ENCODE measurements around the gene MRPL12.
A peak's percentile ranks its signal among the peaks of the same experiment; 100 is the strongest.

The MRPL12 gene

GRCh38 chr17:81723651-81724209, 20.6 kb downstream of the MRPL12 start (continued):
- TF ChIP-seq PRDM10 (tag by site-specific recombination; IDR thresholded peaks at IDR 0.05) (peak; percentile 35; the same call in 1 of the 2 replicates), ZNF239 (tag by site-specific recombination; IDR thresholded peaks at IDR 0.05) (no peak), KLF9 (tag by site-specific recombination; IDR thresholded peaks at IDR 0.05; ENCODE audit: low read depth) (peak; percentile 78), ZNF76 (tag by site-specific recombination; IDR thresholded peaks at IDR 0.05; ENCODE audit: borderline replicate concordance, low read depth) (peak; percentile 36; the same call in 1 of the 2 replicates), ZEB2 (tag by site-specific recombination; IDR thresholded peaks at IDR 0.05) (0 out of 2 replicates have a peak, but pooled peaks have one; percentile 20), KLF1 (tag by site-specific recombination; IDR thresholded peaks at IDR 0.05) (peak; percentile 71), ZNF311 (tag by site-specific recombination; IDR thresholded peaks at IDR 0.05; ENCODE audit: borderline replicate concordance) (no peak), ZNF184 (tag by site-specific recombination; IDR thresholded peaks at IDR 0.05) (no peak), ZXDB (tag by site-specific recombination; IDR thresholded peaks at IDR 0.05) (no peak), ZBTB6 (tag by site-specific recombination; IDR thresholded peaks at IDR 0.05) (no peak), ZNF596 (tag by site-specific recombination; IDR thresholded peaks at IDR 0.05) (no peak), KLF17 (tag by site-specific recombination; IDR thresholded peaks at IDR 0.05) (no peak), ZBTB17 (tag by site-specific recombination; IDR thresholded peaks at IDR 0.05) (no peak), HIC1 (tag by site-specific recombination; IDR thresholded peaks at IDR 0.05) (no peak), ZNF677 (tag by site-specific recombination; IDR thresholded peaks at IDR 0.05) (no peak)

- no peak overlapping the region for H3K4me3 ChIP-seq (ENCODE audit: low read depth, low read length)
- H3K9me3 ChIP-seq (ENCODE audit: control insufficient read depth, insufficient read depth, low read depth, low read length): no peaks in the 10 kb centered on the region
- POLR2A ChIA-PET: interaction anchor here (0.6 to 6.5 kb wide), 12 partner anchors 8 to 561 kb away, joined by 3 to 55 read pairs (median 4); partner anchors contain the start of genes ARL16, CCDC137, CENPX and HGS
- CTCF ChIA-PET: interaction anchor here (0.6 to 2.2 kb wide), 3 partner anchors 10 to 170 kb away, joined by 3 to 6 read pairs (median 5); no protein-coding TSS in a partner anchor
- H3K36me3 ChIP-seq (ENCODE audit: control insufficient read depth in 2 of 2, insufficient read depth in 1 of 2, low read length in 2 of 2): peaks cover 0 to 4% of the 10 kb centered on the region in 2 experiments; a peak in 1 of 3 replicates
- no peak overlapping the region for H3K27ac ChIP-seq (ENCODE audit: extremely low read depth, low read depth, low read length)
- no peak for TF ChIP-seq BCL11A (tag by site-specific recombination; IDR thresholded peaks at IDR 0.05; ENCODE audit: low read depth)
- no peak for TF ChIP-seq ZNF18 (tag by site-specific recombination; IDR thresholded peaks at IDR 0.05)
- TF ChIP-seq ZNF600 (tag by site-specific recombination; IDR thresholded peaks at IDR 0.05): no peak
- TF ChIP-seq ZNF239 (tag by site-specific recombination; IDR thresholded peaks at IDR 0.05): no peak
- H3K4me1 ChIP-seq (ENCODE audit: control insufficient read depth, insufficient read depth, low read length): peaks cover 5% of the 10 kb centered on the region
Measured at GRCh38 chr17:81725439-81725838, 22.3 kb downstream of the MRPL12 start.

All from HEK293 (cell line).